ENCODE data around the gene SLC25A30. TPM values are rescaled to one million over a fixed set of nuclear protein-coding genes. Genes with fewer than 3 reads are reported as not detected.
A peak's percentile ranks its signal among the peaks of the same experiment; 100 is the strongest.
"Not testable (repeated sequence)": the region's sequence is repeated elsewhere in the genome, so short reads cannot be mapped to it uniquely, and the experiment has no call there.

Gene SLC25A30
- total RNA-seq, 6 experiments from 2014 or later, result 16.5 to 27.2 (median 18.8) TPM

DNA sequence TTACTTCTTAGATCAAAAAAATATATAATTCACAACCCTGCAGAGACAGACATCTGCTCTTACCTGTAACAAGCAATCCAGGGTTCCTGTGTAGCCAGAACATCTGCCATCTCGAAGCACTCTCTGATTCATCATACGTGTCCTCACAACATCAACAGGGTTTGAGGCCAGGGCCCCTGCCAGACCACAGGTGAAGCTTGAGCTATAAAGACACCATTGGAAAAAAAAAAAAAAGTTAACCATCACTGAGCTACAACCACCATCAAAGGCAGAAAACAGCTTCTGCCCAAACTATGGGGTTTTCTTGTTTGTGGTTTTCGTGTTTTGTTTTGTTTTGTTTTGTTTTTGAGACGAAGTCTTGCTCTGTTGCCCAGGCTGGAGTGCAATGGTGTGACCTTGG, 19.3 kb downstream of the SLC25A30 start:
- Mint-ChIP-seq H3K27me3 (ENCODE audit: insufficient read depth) (no peaks in the 10 kb centered on the region; the same call in 1 of the 2 replicates), H3K4me1 (ENCODE audit: low read depth) (peaks cover 20% of the 10 kb centered on the region), H3K4me3 (no peak overlapping the region), H3K9me3 (no peaks in the 10 kb centered on the region), H3K36me3 (ENCODE audit: low read depth) (peaks cover 14% of the 10 kb centered on the region), H3K27ac (no peak overlapping the region)
- DNase-seq, result no peak
- TF ChIP-seq, protein P1, sequence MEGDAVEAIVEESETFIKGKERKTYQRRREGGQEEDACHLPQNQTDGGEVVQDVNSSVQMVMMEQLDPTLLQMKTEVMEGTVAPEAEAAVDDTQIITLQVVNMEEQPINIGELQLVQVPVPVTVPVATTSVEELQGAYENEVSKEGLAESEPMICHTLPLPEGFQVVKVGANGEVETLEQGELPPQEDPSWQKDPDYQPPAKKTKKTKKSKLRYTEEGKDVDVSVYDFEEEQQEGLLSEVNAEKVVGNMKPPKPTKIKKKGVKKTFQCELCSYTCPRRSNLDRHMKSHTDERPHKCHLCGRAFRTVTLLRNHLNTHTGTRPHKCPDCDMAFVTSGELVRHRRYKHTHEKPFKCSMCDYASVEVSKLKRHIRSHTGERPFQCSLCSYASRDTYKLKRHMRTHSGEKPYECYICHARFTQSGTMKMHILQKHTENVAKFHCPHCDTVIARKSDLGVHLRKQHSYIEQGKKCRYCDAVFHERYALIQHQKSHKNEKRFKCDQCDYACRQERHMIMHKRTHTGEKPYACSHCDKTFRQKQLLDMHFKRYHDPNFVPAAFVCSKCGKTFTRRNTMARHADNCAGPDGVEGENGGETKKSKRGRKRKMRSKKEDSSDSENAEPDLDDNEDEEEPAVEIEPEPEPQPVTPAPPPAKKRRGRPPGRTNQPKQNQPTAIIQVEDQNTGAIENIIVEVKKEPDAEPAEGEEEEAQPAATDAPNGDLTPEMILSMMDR (IDR thresholded peaks at IDR 0.05), result no peak

DNA sequence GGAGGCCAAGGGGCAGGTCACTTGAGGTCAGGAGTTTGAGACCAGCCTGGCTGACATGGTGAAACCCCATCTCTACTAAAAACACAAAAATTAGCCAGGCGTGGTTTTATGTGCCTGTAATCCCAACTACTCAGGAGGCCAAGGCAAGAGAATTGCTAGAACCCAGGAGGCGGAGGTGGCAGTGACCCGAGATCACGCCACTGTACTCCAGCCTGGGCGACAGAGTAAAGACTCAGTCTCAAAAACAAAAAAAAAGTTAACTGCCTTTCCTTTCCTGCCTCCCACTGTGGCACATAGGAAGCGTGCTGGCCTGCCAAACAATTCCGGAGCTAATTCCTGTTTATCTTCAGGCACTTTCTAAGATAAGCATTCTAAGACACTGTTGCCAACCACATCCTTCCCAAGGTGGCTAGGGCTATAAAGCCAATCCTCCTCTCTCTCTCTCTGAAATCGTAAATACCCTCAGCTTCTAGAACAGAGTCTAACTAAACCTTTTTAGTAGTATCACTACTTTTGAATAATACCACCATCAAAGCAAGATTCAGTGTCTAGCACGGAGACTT, 21.6 kb downstream of the SLC25A30 start:
- Mint-ChIP-seq H3K27ac (peak overlapping the region; percentile 46; the same call in 1 of the 2 replicates), H3K27me3 (ENCODE audit: insufficient read depth) (no peaks in the 10 kb centered on the region; the same call in 1 of the 2 replicates), H3K4me3 (no peak overlapping the region), H3K4me1 (ENCODE audit: low read depth) (peaks cover 20% of the 10 kb centered on the region), H3K9me3 (no peaks in the 10 kb centered on the region), H3K36me3 (ENCODE audit: low read depth) (peaks cover 5% of the 10 kb centered on the region)
- TF ChIP-seq, protein P1 (IDR thresholded peaks at IDR 0.05), result no peak
- no peak for DNase-seq

DNA sequence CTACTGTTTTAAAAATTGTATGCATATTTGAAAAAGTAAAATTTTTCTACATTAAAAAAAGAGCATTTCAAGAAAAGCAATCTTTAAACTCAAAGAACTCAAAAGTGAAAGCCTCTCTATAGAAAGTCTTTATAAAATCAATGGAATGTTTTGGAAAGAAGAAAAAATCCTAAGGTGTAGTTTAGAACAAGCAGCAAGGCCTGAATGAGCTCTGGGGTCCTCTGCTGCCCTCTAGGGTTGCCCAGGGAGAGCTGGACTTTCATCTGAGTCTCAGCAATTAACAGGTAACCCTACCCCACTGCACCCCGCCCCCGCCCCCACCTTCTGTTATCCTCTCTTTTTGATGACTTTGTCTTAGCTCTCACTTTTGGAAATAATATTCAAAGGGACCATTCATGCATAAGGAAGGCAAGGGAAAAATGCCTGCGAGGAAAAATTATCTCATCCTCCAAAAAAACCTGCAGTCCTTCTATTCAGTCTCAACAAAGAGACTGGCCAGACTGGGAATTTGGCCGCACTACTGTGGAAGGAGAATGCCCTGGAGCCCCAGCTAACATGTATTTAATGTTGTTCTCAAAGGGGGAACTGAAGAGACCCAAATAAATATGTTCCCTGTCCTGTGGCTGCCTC, 24.1 kb downstream of the SLC25A30 start:
- H3K27ac Mint-ChIP-seq, result no peak overlapping the region
- DNase-seq, result peak; percentile 25
- no peak overlapping the region for H3K4me3 Mint-ChIP-seq
- H3K9me3 Mint-ChIP-seq, result no peaks in the 10 kb centered on the region
- TF ChIP-seq, protein P1 (IDR thresholded peaks at IDR 0.05), result peak; percentile 76
- H3K36me3 Mint-ChIP-seq (ENCODE audit: low read depth), result peaks cover 14% of the 10 kb centered on the region
- H3K4me1 Mint-ChIP-seq (ENCODE audit: low read depth), result peaks cover 27% of the 10 kb centered on the region
- no peaks in the 10 kb centered on the region; the same call in 1 of the 2 replicates for H3K27me3 Mint-ChIP-seq (ENCODE audit: insufficient read depth)

DNA sequence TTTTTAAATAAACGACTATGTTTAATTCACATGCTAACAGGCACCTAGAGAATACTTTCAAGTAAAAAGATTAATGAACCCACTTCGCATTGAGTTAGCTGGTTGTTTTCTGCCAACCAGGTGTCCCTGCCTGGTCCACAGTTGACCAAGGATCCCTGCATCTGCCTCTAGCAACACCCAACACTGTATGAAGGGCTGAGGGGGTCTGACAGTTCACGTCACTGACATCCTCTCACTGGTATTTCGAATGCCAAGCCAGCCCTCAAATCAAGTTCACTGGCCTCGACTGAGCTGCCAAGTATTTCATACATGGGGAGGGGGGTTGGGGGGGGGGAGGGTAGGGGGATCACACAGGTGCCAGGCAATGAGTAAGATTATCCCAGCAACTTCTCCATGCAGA, 25.4 kb downstream of the SLC25A30 start:
- H3K4me1 Mint-ChIP-seq (ENCODE audit: low read depth), result peaks cover 27% of the 10 kb centered on the region

DNA sequence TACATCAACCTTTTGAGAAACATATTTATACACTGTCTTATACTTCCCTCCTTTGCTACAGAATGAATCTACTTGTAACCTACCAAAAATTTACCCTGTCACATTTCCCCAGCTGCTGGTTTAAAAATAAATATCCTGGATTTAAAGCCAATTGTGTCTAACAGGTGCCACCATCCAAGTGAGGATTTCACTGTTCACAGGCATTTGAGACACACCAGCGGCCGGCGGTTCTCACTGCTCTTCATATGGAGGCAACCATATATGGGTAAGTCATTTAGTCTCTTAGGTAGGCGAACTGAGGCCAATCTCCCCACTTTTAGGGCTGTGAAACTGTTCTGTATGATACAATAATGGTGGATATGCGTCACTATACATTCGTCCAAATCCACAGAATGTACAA, 26.2 kb downstream of the SLC25A30 start:
- no peak overlapping the region for H3K27ac Mint-ChIP-seq
- TF ChIP-seq, protein P1 (IDR thresholded peaks at IDR 0.05), result no peak
- H3K4me3 Mint-ChIP-seq, result no peak overlapping the region
- H3K36me3 Mint-ChIP-seq (ENCODE audit: low read depth), result peaks cover 20% of the 10 kb centered on the region
- no peaks in the 10 kb centered on the region for H3K9me3 Mint-ChIP-seq
- H3K4me1 Mint-ChIP-seq (ENCODE audit: low read depth), result peaks cover 25% of the 10 kb centered on the region
- H3K27me3 Mint-ChIP-seq (ENCODE audit: insufficient read depth), result no peaks in the 10 kb centered on the region; the same call in 1 of the 2 replicates
- DNase-seq, result no peak

More for the DNA sequence above, 25.4 kb downstream of the SLC25A30 start:
- DNase-seq, result no peak
- H3K27me3 Mint-ChIP-seq (ENCODE audit: insufficient read depth), result no peaks in the 10 kb centered on the region; the same call in 1 of the 2 replicates
- TF ChIP-seq, protein P1 (IDR thresholded peaks at IDR 0.05), result no peak
- no peaks in the 10 kb centered on the region for H3K9me3 Mint-ChIP-seq
- H3K36me3 Mint-ChIP-seq (ENCODE audit: low read depth), result peaks cover 14% of the 10 kb centered on the region
- no peak overlapping the region for H3K4me3 Mint-ChIP-seq
- H3K27ac Mint-ChIP-seq, result no peak overlapping the region

DNA sequence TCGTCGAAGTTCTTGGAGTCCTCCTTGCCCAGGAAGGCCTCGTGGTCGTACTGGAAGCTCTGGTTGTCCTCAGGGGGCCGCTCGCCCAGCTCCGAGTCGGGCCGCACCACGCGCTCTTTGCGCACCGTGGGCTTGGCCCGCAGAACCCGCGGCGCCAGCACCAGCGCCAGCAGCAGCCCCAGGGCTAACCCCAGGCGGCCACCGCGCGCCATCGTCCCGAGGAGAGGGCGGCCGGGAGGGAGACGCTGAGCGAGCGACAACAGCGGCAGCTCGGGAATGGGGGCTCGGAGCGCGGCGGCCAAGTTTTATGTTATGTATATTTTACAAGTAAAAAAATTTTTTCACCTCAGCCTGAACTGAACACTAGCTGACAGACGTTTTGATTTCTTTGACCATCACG, 27.0 kb downstream of the SLC25A30 start:
- H3K27me3 Mint-ChIP-seq (ENCODE audit: insufficient read depth); DNase-seq; H3K9me3 Mint-ChIP-seq; H3K4me3 Mint-ChIP-seq; H3K27ac Mint-ChIP-seq: not testable (repeated sequence)
- peaks cover 20% of the 10 kb centered on the region for H3K4me1 Mint-ChIP-seq (ENCODE audit: low read depth)
- peaks cover 22% of the 10 kb centered on the region for H3K36me3 Mint-ChIP-seq (ENCODE audit: low read depth)

DNA sequence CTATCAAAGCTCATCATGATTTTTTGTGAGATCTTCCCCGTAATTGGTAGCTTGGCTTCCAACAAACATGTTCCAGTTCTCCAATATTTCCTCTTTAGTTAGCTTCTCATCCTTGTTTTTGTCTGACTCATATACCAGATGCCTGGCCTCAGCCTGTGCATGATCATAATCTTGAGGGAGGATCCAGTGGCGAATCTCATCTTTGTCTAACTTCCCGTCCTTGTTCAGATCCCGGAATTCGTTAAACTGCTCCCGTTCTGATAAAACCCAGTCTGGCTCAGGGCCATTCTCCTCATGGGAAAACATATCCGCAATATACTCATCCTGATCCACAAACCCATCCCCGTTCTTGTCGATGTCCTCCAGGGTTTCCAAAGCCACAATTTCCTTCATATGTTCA, 27.8 kb downstream of the SLC25A30 start:
- Mint-ChIP-seq H3K36me3 (ENCODE audit: low read depth) (peaks cover 22% of the 10 kb centered on the region), H3K4me1 (ENCODE audit: low read depth) (peaks cover 12% of the 10 kb centered on the region; the same call in 1 of the 2 replicates)
- H3K9me3 Mint-ChIP-seq; H3K27ac Mint-ChIP-seq; H3K27me3 Mint-ChIP-seq (ENCODE audit: insufficient read depth); H3K4me3 Mint-ChIP-seq; DNase-seq: not testable (repeated sequence)

All from HFFc6 (cell line).